CD4-positive, alpha-beta T cell treated with Interferon alpha-2 for 1 hour (primary cell): ENCODE data around the gene PADI2.

Experiments
- DNase-seq, 2 donors: peaks; one replicate each; pipeline ENCODE4 v3.0.0-alpha.2; 2020 to 2022

PADI2 gene

GRCh38 chr1:17119076-17119772 lies at the start of gene PADI2:
TSS of gene PADI2 (minus strand) at chr1:17119451. CDS start at chr1:17119371, 80 bp downstream.
- DNase-seq = peak; percentile 53 to 62

DNA sequence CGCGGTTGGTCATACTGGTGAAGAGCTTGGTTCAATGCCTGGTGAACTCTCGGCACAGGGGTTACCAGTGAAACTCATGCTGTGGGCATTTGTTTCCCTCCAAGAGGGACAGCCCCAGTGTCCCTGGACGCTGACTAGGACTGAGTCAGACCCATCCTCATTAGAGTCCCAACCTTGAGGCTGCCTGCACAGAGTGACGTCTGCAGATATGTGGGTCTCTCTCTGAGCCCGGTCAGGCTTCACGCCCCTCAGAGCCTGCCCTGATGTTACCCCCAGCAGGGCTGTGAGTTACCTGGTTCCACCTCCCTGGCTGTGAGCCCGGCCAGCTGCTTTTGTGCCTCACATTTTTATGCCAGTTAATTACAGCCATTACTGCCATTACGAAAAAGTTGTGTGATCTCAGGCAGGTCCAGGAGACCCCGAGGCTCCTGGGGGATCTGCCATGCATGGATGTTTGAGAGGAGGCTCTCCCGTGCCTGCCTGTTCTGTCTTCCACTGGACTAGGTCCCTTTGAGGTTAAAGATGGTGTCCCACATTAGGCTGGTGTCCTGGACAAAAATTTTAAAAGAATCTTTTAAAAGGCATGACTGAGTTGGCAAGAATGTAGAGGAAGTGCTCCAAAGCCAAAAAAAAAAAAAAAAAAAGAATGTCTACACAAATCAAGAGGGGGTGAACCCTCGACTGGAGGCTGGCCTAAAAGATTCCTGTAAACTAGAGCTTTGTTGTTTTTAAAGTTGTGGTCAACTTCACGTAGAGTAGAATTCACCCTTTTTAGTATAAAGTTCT lies 49.0 kb upstream of the PADI2 start:
- no peak for DNase-seq

DNA sequence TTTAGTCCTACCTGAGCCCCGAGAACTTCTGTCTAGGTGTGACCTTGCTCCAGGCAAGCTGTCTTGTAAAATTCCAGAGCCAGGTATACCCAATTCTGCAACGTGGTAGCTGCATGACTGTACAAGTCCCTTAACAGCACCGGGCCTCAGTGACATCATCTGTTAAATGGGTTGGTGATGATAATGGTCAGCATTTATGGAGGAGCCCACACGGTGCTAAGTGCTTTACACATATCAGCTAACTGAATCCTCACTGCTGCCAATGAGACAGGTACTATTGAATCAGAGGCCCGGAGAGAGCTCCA lies 48.5 kb upstream of the PADI2 start:
- DNase-seq = no peak

GRCh38 chr1:17167041-17167785 lies 48.0 kb upstream of the PADI2 start:
- no peak for DNase-seq

DNA sequence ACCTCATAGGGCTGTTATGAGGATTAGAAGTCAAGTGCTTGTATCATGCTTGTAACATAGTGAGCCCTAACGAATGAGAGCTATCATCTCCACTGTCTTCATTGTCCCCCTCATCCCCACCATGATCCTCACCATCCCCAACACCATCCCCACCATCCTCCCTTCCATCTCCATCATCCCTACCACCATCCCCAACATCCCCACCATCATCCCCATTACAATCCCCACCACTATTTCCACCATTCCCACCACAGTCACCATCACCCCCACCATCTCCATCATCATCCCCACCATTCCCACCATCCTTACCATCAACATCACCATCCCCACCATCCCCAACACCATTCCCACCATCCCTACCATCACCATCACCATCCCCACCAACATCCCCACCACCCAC lies 46.6 kb upstream of the PADI2 start:
- DNase-seq = no peak

- DNase-seq = no peak
Measured at GRCh38 chr1:17163789-17164666, 44.8 kb upstream of the PADI2 start.

DNA sequence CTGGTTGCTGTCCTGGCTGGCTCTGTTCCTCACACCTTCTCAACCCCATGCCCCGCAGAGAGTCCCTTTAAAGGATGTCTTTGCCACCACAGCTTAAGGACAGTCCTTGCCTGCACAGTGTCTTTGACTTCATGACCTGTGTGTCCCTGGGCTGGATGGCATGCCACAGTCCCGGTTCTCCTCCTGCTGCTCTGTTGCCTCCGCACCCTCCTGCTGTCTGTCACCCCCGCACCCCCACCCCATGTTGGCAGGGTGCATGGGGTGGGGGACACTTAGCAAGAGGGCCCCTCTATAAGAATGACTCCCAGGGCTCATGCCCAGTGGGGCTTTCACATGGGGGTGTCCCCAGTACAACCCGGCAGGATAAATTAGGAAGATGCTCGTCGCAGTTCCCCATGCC lies 44.1 kb upstream of the PADI2 start:
- DNase-seq = no peak

- no peak for DNase-seq
Measured at GRCh38 chr1:17162941-17163340, 43.7 kb upstream of the PADI2 start.

DNA sequence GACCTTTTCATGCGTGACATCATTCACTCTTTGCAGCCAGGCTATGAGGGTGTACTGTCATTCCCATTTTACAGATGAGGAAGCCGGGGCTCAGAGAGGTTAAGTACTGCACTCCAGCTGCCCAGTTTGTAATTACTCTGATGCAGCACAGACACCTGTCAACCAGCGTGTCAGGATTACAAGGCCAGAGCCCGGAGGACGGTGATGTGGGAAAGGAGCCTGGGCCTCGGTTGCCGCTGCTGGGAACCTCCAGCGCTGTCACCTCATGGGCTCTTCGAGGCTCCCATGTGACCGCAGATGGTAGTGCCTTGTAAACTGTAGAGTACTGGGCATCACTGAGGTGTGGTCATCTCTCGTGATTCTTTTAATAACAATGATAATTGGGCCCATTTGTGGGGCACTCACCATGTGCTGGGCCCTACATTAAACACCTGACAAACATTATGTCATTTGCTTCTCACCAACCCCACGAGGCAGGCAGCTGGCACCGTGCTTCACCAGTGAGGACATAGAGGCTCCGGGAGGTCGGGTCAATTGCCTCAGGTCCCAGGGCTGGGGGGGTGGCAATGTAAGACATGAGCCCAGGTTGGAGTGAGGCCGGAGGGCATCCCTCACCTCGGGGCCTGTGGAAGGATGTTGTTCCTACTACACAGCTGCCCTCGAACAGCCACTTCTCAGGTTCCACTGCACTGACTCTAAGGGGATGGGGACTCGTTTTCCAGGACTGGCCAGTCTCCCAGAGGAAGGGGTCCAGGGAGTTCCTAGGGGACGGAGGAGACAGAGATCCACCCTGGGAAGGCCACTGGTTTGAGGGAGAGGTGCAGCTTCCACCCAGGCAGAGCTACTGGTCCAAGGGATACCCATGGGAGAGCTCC lies 42.9 kb upstream of the PADI2 start:
- no peak for DNase-seq

DNA sequence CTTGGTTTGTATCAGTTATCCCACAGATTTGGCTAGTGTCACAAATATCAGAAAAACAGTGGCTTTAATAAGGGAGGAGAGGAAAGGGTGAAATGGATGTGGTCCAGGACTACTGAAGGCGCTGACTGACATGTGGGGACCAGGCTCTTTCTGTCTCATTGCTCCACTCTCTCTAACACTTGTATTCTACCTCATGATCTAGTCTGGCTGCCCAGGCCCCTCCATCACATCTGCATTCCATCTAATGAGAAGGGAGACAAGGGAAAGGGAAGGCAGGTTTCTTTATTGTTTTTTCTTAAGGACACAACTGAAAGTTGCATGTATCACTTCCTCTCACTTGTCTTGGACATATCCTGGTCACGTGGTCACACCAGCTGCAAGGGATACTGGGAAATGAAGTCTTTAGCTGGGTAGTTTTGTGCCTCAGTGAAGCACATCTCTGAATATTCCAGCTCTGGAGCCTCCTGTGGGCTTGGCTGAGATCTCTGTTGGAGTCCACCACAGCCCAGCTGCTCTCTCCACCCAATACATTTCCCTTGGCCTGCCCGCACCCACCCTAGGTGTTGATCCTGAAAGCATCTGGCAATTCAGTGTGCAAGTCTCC lies 42.0 kb upstream of the PADI2 start:
- peak in 1 of 2 donors; percentile 3 for DNase-seq

DNA sequence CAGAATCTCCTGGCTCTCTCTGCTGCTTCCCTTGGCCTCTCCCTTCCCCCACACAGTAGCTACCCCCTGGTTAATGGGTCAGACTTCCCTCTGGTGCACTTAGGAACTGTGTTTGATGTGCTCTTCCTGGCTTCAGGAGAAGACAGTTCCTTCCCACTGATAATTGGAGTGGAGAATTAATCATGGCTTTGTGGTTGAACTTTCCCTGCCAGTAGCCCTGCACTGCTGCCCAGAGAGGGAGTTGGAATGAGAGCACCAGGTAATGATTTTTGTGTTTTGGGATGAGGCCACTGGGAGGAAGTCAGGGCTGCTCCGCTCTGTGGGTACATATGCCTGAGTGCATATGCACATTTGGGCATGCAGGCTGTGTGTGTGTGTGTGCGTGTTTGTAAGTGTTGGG lies 39.7 kb upstream of the PADI2 start:
- no peak for DNase-seq

- DNase-seq = peak in 1 of 2 donors; percentile 3
Measured at GRCh38 chr1:17156108-17156507, 36.9 kb upstream of the PADI2 start.

DNA sequence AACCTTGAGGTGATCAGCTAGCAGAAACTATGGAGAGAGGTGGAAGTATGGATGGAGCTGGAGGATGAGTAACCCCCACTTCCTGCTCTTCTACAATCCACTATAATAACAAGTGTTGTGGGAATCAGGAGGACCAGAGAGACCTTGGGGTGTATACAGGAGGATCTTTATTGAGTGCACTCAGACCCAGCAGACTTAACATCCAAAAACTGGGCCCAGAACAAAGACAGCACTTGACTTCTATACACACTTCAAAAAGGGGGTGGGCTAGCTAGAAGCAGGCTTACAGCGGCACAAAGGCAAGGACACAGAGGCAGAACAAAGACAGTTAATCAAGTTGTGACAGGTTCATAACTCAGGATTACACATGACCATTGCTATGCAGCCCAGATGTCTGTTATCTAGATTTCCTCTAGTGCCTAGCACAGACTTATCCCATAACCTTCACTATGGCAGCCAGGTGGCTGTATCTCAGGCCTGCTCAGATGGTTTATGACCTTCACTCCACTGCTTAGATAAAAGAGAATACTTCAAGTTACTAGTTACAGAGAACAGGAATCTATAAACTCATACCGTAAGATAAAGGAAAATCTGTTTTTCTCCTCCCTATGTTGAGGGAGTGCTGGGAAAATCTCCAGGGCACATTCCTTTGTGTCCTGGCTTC lies 36.1 kb upstream of the PADI2 start:
- DNase-seq = no peak

- DNase-seq = no peak
Measured at GRCh38 chr1:17149771-17150170, 30.5 kb upstream of the PADI2 start.

- no peak for DNase-seq
Measured at GRCh38 chr1:17148950-17149608, 29.8 kb upstream of the PADI2 start.

DNA sequence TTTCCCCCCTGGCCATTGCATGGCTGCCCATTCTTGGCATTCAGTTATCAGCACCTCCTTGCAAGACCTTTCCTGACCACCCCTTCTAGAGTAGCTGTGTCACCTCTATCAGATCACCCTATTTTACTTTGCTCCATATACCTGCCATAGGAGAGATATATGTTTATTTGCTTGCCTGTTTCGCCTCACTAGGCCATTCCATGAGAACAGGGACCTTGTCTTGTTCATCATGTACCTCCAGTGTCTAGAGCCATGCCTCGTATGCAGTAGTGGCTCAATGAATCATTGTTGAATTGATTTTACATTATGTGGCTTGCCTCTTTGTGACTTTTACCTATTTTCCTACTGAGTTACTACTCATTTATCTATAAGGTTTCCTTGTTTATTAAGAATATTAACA lies 26.4 kb upstream of the PADI2 start:
- no peak for DNase-seq

DNA sequence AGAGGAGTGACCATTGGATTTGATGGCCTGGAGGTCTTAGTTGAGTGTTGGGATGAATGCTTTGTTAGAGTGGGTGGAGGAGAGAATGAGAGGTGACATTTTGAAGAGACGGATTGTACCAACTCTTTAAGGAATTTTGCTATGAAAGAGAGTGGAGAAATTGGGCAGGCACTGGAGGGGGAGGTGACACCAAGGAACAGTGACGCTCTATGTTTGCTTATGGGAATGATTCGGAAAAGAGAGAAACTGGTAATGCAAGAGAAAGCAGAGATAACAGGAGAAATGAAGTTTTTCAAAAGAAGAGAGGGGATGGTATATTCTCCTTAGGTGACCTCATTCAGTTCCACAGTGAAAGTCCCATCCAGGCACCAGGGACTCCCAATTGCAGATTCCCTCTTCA lies 24.5 kb upstream of the PADI2 start:
- no peak for DNase-seq

GRCh38 chr1:17141441-17142197 lies 22.4 kb upstream of the PADI2 start:
- DNase-seq = peak; percentile 10 to 11

DNA sequence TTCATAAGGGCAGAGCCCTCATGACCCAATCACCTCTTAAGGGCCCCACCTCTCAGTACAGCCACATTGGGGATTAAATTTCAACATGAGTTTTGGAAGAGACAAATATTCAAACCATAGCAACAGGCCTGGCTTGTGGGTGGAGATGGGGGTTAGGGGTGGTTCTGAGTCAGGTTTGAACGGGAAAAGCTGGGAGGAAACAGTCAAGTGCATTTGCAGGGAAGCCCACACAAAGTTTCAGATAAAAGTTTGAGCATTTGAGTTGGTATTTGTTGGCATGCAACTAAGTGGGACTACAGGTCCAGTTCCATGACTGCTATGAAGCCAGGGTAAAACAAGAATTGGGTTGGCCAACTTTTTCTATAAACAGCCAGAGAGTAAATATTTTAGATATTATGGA lies 21.0 kb upstream of the PADI2 start:
- no peak for DNase-seq

DNA sequence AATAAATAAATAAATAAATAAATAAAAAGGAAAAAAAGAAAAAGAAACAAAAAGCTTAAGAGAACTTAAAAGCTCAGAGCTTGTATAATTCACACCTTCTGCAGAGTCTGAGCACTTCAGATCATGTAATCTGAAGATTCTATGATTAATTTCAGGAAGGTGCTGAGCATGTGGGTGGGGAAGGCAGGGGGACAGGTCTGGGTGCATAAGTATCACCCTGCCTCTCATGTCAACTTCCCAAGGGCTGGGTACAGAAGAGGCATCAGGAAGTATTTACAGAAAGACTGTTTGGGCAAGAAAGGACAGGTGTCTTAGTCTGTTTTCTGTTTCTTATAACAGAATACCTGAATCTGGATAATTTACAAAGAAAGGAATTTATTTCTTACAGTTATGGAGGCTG lies 20.4 kb upstream of the PADI2 start:
- DNase-seq = no peak
